Right ventricle myocardium inferior (tissue), 1 donor: ENCODE measurements around the gene KCTD19. TPM values are rescaled to one million over a fixed set of nuclear protein-coding genes. Genes with fewer than 3 reads are reported as not detected.
A peak's percentile ranks its signal among the peaks of the same experiment; 100 is the strongest.

Source experiments
- ATAC-seq: fragments of 200-7000 bp; cut with Tn5 transposase; one replicate; pipeline ENCODE4 v1.9.1; 2020; ENCODE audit warnings: mild to moderate bottlenecking, moderate library complexity
- DNase-seq: peaks from one replicate; pipeline ENCODE4 v3.0.0; 2021; ENCODE audit errors: missing footprints
- intact Hi-C: fragments of 100-400 bp; cut with DNase I; formaldehyde crosslinking; loops from one replicate; pipeline ENCODE4 v1.11.0; 2022
- total RNA-seq: library from RNA; stranded (reverse); fragmentation: NEBNext Ultra II Directional; extraction: Animal tissue kit (Norgen Biotek cat#: 25700); gene quantifications from one replicate; pipeline ENCODE4 v1.2.1, GENCODE V29; 2021
- donor health status: DM: no; HTN: yes; CAD: no; lungs with severe emphysema.

The KCTD19 gene
- total RNA-seq, 1 donor from 2014 or later: not detected

DNA sequence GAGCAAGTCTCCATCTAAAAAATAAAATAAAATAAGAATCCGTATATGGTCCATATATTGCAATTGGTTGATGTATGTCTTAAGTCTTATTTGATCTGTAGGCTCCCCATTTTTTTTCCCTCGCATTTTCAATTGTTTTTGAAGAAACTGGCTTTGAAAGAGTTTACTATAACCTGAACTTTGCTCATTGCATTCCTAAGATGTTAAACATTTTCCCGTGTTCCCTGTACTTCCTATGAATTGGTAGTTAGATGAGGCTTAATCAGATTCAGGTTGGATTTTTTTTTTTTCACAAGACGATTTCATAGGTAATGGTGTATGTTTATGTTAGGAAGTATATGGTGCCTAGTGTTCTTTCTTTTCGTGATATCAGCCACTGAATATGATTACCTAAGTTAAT is 3.4 kb upstream of the KCTD19 start:
- intact Hi-C loops: no loop called here
- no peak for ATAC-seq

DNA sequence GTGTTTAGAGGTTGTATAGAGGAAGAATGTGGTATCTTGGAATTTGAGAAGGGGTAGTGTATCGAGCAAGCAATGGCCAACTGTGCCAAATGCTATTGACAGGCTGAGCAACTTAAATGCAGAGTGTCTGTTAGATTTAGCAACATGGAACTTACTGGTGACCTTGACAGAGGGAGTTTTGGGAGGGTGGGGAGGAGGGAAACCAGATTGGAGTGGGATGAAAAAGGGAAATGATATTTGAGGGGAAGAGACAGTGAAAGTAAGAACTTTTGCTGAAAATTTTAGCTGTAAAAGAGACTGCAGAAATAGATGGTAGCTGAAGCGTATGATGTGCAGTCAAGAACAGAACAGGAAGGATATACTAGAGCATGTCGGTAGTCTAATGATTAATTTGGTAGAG is 1.2 kb upstream of the KCTD19 start:
- intact Hi-C loops: no loop called here
- ATAC-seq (no peak), DNase-seq (no peak)

More for the DNA sequence above, 3.4 kb upstream of the KCTD19 start:
- no peak for DNase-seq

DNA sequence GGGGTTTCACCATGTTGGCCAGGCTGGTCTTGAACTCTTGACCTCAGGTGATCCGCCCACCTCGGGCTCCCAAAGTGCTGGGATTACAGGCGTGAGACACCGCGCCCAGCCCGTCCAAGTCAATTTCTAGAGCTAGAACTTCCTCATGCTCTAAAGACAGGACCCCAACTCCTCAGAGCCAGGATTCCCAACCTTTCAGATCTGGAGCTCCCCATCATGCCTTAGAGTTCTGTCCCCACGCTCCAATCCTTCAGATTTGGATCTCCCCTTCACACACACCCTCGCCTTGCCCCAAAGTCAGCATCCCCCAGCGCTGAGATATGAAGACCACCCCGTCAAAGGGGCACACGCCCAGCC is 448 bp downstream of the KCTD19 start:
- ATAC-seq (no peak), DNase-seq (no peak)
- intact Hi-C loops: no loop called here

DNA sequence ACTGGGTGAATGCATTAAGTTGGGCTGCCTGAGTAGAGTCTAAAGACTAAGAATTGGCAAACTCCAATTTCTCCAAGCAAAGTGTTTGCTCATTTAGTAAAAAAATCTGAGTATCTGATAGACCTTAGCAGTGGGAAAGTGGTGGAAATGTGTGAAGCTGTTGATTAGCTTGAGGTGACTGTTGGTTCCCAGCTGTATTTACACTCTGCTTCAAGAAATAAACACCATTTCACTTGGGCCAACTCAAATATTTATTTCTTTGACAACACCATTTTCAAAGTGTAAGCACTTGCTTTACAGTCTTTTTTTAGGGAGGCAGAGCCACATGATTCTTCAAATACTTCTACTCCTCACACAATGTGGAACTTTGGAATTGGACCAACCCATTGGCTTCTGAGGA is 8.7 kb downstream of the KCTD19 start:
- no peak for ATAC-seq
- intact Hi-C loops: no loop called here

DNA sequence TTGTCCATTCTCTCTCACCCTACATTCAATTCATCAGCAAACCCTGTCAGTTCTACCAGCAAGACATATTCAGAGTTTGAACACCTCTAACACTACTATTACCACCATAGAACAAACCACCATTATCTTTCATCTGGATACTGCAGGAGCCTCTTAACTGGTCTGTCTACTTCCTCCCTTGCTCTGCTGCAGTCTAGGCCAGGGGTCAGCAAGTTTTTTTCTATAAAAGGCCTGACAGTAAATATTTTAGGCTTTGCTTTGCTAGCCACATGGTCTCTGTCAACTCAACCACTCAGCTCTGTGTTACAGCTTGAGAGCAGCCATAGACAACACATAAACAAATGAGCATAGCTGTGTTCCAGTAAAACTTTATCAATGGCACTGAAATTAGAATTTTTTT is 13.8 kb downstream of the KCTD19 start:
- ATAC-seq: no peak

More for the DNA sequence above, 8.7 kb downstream of the KCTD19 start:
- DNase-seq: no peak

DNA sequence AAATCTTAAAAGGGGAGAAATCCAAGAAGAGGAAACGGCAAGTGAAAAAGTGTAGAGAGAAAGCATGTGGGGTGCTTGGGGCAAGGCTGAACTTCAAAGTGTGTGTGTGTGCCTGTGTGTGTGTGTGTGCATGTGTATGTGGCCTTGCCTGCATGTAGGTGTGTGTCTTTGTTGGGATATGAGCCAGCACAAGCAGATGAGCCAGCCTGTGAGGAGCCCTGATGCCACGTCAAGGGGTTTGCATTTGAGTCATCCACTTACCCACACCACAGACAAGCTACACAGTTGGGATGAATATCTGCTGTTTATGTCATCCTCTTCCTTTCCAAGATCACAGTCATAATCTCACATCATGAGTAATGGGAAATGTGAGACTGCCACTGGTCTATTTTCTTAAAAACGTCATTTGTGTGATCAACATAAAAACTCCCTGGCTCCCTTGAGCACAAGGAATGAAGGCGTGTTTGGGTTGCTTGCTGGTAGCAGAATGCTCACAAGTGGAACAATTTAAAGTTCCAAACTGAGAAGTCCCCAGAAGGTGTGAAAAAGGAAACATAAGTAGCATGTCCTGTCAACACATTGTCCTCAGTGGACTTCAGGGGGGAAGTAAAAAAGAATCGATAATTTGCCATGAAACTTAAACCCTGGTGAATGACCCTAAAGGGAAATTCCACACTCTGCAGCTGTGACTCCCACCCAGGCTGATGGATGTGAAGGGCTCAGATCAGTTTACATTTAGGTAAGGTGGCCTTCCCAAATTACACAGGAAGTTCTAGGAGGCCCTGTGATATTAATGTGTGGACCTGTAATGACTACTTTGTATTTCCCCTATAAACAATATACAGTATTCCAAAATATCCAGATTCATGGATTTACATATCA is 14.7 kb downstream of the KCTD19 start:
- intact Hi-C loops: no loop called here
- DNase-seq: no peak
- peak; percentile 83 for ATAC-seq

More for the DNA sequence above, 13.8 kb downstream of the KCTD19 start:
- intact Hi-C loops: no loop called here
- no peak for DNase-seq

DNA sequence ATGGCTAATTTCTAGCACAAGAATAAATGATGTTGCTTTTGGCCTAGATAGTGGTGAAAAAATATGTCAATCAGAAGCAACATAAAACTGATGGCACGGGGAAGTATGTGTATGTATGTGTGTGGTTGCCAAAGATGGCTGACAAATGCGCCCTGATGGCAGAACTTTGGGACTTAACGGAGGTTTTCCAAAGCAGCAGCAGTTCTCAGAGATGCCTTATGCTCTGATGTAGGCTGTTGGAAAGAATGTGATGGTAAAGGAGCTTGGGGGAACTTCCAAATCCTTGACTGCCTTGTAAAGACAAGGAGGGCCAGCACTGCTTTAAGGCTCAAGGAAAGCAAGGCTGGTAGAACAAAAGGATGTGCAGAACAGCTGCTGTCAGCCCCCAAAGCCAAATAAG is 16.0 kb downstream of the KCTD19 start:
- ATAC-seq: no peak
- intact Hi-C loops: no loop called here
- no peak for DNase-seq

DNA sequence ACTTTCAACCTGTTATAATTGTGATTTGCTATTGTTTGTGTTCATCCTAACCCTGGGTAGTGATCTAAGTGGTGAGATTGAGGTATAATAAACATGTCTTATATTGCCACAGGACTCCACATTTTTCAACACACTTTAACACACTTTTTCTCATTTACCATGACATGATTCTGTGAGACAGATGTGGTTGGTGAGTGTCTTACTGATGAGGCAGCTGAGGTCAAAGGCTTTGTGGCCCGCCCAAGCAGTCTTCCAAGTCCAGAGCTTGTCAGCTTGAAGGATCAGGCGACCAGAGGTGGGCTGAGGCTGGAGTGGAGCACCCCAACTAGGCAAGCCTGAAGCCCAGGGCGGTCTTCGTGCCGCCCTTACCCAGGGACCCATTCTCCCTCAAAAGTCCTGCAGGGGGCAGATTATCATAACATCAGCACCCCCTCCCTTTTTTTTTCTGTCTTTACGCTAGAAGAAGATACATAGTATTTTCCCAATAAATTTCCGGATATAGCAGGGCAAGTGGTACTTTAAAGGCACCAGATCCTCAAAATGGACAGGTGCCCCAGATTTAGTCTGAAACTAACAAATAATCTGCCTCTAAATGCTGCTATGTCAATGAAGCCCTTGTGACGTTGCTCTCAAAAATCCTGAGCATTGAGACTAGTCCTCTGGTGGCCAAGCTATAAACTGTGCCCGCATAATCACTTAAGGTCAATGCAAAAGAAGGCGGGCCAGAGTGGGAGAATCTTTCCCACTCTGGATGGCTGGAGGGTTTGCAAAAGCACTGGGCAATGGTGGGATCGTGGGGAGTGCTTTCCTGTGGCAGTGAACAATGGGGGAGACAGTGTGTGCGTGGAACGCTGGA is 21.1 kb downstream of the KCTD19 start:
- ATAC-seq (no peak), DNase-seq (no peak)
- intact Hi-C loops: no loop called here

DNA sequence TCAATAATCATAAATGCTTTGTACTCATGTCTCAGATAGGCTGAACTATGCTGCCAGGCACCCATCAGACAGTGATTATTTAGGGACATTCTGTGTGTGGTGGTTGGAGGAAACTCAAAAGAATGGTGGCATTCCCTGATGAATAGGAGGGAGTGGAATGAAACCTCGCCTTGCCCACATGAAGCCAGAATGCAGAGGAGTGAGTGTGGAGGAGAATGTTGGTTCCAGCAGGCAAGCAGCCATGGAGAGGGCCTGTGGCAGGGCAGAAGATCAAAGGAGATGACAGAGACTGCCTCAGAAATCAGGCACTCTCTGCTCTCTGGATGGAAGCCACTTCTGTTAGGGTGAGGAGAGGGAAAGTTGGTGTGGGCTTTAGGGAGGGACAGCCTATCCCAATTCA is 22.5 kb downstream of the KCTD19 start:
- ATAC-seq: no peak
- intact Hi-C loops: no loop called here

DNA sequence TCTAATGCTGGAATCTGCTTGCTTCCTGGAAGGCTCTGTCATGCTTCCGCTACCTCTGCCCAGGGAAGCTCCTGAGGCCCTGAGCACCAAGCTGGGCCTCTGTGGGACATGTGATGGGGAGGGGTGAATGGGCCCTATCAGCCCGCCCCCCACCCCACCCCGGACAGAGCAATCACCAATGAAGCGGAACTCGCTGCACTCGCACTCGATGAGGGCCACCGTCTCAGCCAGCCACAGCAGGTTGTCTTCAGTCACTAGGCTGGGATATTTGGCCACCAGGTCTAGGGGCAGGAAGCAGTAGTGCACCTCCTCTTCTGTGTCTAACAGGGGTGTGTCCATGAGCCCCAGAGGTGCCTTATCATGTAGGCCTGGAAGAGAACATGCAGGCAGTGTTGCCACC is 23.6 kb downstream of the KCTD19 start:
- intact Hi-C loops: no loop called here
- ATAC-seq (no peak), DNase-seq (no peak)

More for the DNA sequence above, 22.5 kb downstream of the KCTD19 start:
- DNase-seq: no peak

DNA sequence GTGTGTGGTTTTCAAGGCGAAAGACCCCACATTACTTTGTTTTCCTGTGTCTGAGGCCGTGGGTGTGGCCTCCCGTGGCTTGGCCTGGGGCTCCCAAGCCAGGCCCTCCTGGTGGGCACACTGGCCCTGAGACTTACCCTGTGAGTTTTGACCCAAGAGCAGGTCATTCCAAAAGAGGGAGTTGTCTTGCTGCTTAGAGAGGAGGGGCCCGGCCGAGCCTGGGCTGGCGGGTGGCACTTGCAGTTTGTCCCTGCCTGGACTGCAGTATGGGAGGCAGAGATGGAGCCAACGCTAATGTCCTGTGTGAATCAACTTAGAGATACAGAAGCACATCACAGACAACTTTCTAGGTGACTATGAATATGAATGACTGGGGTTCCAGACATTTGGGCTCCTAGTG is 24.5 kb downstream of the KCTD19 start:
- intact Hi-C loops: no loop called here
- DNase-seq (no peak), ATAC-seq (no peak)

DNA sequence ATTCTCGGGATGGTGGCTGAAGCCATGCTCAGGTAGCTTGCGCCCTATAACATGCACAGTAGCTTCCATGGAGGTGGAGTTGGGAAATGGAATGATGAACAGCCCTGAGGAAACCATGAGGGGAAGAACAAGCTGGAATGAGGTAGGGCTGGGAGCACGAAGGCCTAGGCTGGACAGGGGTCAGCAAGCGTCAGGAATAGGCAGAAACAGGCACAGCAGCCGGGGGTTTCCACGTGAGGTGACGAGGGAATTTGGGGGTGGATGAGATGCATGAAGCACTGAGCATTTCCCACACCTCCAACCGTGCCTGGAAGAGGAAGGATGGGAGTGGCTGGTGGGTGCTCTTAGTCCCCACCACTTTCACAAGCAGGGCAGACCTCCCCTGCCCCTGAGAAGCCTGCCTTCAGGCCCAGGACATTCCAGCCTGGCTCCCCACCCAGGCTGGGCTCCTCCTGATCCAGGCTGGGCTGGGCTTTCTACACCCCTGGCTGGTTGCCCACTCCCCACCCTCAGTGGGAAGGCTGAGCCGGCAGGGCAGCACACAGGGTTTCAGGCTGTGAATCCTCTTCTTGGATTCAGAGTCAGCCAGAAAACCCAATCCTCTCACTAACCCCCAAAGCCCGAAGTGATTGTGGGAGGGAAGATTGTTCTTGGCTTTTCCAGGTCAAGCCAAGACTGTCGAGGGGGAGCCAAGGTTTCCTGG is 25.3 kb downstream of the KCTD19 start:
- intact Hi-C loops: no loop called here
- ATAC-seq (peak; percentile 76), DNase-seq (no peak)

DNA sequence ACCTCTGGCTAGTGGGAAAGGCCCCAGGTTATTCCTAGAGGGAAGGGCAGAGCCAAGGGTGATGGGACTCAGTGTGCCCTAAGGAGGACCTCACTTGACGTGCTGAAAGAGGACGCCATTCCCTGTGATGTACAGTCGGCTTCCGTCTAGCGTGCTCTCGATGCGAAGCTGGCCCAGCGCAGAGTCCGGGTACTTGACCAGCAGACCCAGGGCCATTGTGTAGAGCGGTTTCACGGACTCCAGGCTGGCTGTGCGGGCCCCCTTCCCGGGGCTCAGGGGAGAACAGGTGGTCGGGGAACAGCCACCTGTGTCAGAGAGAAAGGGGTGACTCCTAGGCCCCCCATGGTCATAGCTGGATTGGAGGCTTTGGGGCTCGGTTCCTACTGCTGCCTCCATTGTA is 27.3 kb downstream of the KCTD19 start:
- DNase-seq (no peak), ATAC-seq (no peak)
- intact Hi-C loops: no loop called here

DNA sequence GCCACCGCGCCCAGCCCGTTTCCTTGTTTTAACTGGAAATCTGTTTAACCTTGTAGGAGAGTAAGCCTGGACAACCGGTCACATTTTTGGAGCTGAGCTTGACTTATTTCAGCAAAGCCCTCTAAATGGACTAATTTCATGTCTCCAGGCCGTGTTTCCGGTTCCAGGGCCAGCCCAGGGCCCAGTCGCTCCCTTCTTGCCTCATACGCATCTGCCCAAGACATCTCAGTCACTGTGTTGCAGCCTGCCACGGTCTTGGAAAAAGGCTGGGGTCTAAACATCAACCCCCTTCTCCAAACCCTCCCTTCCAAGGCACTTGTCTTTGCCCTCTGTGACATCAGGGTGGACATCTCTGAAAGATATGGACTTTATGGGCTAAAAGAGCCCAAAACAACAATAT is 28.3 kb downstream of the KCTD19 start:
- intact Hi-C loops: no loop called here
- DNase-seq: no peak
- no peak for ATAC-seq

DNA sequence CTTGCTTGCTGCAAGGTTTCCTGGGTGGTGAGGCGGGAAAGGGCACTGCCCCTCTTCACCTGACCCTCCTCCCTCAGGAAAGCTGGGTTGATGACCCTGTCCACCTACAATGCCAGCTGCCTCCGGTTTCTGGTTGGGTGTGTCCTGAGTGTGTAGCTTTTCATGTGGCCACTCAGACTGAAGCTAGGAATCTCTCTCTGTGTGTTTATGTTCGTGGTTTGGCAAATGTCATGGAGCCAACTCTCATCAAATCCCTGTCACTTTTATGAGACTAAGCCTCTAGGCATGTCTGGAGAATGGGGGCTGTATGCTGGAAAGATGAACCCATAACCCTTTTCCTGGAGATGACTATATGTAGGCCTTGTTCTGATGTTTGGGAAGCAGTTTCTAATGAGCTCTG is 30.1 kb downstream of the KCTD19 start:
- no peak for DNase-seq
- no peak for ATAC-seq
- intact Hi-C loops: no loop called here

DNA sequence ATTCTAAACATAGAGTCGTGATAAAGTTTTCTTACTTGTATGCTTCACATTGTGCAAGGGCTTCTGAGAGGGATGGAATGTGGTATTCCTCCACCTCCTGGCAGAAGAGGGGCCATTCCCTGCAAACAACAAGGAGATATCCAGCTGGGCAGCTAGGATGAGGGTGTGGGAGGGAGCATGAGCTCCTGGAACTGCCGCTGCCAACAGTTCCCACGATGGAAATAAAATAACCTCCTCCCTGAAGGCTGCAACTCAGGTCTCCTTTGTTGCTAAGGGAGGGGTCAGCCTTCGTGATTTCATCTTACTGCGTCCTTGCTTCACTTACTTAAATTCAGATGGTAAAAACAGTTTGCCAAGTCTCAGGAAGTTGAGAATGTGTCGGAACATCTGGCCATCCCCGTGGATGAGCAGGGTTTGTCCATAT is 31.6 kb downstream of the KCTD19 start:
- no peak for DNase-seq
- intact Hi-C loops: no loop called here
- ATAC-seq: no peak

DNA sequence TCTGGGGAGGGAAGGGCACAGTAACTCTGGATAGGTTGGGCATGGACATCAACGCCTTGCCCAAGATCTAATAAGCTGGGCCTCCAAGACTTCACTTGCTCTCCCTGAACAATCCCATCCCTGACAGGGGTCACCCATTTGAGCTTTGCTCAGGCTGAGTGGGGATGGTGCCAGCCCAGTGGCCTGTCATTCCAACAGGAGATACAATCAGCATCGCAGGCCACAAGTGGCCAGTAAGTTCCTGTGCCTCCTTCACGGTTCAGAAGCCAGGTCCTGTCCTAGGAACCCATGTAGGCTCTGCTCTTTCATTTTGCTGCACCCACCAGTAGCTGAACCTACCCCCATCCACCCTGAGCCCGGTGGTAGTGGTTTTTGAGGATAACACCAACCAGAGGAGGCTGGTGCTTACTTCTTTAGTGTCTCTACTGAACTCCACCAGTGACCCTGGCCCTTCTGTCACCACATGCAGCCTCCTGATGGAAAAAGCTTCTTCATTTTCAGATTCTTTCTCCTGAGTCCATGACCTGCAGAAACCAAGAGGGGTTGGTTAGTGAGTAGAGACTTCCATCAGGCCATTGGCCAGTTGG is 32.3 kb downstream of the KCTD19 start:
- intact Hi-C loops: no loop called here

DNA sequence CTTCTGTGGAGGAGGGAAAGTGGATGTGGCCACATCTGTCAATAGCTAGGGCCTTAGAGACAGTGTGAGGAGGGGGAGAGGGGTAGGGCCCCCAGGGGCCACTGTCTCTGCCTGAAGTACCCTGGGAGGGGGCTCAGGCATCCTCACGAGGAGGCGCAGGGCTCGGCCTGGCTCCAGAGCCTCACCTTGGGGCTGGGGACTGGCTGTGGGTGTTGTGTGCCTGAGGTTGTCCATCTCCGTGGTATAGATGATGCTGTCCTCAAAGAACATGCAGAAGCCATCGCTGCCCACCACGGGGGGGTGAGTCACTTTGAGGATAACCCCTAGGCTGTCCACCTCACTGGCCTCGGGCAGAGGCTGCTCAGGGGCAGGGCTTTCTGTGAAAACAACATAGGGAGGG is 35.1 kb downstream of the KCTD19 start:
- ATAC-seq: no peak

More for the DNA sequence above, 32.3 kb downstream of the KCTD19 start:
- DNase-seq (no peak), ATAC-seq (no peak)

DNA sequence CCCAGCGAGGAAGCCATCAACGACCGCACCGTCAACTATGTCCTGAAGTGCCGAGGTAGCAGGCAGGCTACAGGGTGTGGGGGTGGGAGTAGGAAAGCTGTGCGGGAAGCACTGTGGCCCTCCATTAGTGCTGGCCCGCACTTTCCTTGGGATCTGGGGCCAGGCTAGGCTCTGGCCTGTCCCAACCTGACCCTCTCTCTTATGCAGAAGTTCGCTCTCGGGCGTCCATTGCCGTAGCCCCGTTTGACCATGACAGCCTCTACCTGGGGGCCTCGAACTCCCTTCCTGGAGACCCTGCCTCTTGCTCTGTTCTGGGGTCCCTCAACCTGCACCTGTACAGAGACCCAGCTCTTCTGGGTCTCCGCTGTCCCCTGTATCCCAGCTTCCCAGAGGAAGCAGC is 38.6 kb downstream of the KCTD19 start:
- no peak for DNase-seq
- intact Hi-C loops: loop anchor here (10.0 kb wide), 1 partner anchor 313 kb away; no protein-coding TSS in a partner anchor

More for the DNA sequence above, 35.1 kb downstream of the KCTD19 start:
- DNase-seq: no peak
- intact Hi-C loops: no loop called here

More for the DNA sequence above, 38.6 kb downstream of the KCTD19 start:
- no peak for ATAC-seq
